ENCODE measurements around the gene MRPL3. TPM values are rescaled to one million over a fixed set of nuclear protein-coding genes. Genes with fewer than 3 reads are reported as not detected.

MRPL3 gene
- total and polyA plus RNA-seq, 10 of the 15 experiments (the other 5 are each of a cell fraction or from before 2014, with no cell fraction given) = 91.6 to 307 (median 198) TPM

DNA sequence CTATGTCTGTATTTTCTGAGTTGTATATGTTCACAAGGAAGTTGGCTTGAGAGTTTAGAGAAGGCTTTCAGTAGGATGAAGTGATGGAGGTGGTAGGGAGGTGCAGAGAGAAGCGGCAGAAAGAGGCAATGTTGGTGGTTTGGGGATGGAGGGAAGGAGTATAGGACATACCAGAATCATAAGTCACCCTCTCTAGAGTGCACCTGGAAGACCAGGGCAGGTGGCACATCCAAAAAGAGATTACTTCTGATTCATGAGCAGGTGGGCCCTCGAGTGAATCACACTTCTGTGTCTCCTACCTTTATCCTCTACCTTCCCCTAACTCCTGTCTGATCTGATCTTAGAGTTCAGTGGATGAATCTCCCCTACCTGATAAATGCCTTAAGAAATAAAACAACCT, 41.8 kb upstream of the MRPL3 start (continued):
- TF ChIP-seq YBX1 (IDR thresholded peaks at IDR 0.05) = no peak
- TF ChIP-seq WRNIP1 (IDR thresholded peaks at IDR 0.05; ENCODE audit: borderline replicate concordance, low read depth, low read length) = no peak
- no peak for TF ChIP-seq CHD2 (IDR thresholded peaks at IDR 0.05; ENCODE audit: borderline replicate concordance, low read depth, low read length)
- TF ChIP-seq ZZZ3 (IDR thresholded peaks at IDR 0.05; ENCODE audit: control insufficient read depth, insufficient read length, low read depth) = no peak

DNA sequence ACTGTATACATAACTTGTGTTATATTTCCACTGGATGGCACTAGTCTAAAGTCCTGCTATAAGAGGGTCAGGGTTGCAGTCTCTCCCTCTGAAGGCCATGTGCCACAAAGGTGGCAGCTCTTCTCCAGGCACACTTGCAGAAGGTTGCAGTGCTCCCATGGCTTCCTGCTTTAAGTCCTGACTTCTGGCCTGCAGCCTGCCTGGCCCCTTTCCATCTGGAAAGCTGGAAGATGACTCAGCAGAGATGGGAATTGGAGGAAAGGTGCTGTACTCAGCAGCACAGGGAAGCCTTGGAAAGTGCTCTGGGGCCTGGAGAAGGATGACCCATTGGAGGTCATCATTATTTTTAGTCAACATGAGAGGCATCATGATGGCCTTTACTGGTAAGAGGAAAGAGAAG, 40.9 kb upstream of the MRPL3 start:
- CTCF ChIA-PET = interaction anchor here (1.0 to 1.3 kb wide), 3 partner anchors 10 to 175 kb away, joined by 3 read pairs; partner anchors contain the start of gene NUDT16
- Histone ChIP-seq H3K27me3 (replicated peaks in 1 of 2; ENCODE audit: control insufficient read depth in 2 of 2, insufficient read depth in 2 of 2, low read length in 1 of 2) (no peaks in the 10 kb centered on the region; a peak in 1 of 4 replicates), H2AFZ (ENCODE audit: control insufficient read depth, low read depth, low read length) (no peak overlapping the region), H3K4me2 (ENCODE audit: control insufficient read depth, insufficient read depth) (no peak overlapping the region), H3K79me2 (ENCODE audit: control insufficient read depth, insufficient read depth, low read length) (no peaks in the 10 kb centered on the region), H4K20me1 (ENCODE audit: control insufficient read depth, insufficient read depth) (no peaks in the 10 kb centered on the region), H3K9me3 (replicated peaks; ENCODE audit: control insufficient read depth, insufficient read depth, low read length) (no peaks in the 10 kb centered on the region), H3K27ac (ENCODE audit: control insufficient read depth, insufficient read depth) (no peak overlapping the region), H3K36me3 (ENCODE audit: control insufficient read depth in 2 of 2, insufficient read depth in 2 of 2, low read length in 1 of 2) (no peaks in the 10 kb centered on the region), H3K4me1 (ENCODE audit: control insufficient read depth, insufficient read depth, low read length) (no peaks in the 10 kb centered on the region), H3K9ac (ENCODE audit: control insufficient read depth, insufficient read depth, low read length) (no peak overlapping the region), H3K4me3 (no peak overlapping the region)
- FAIRE-seq = no peak
- no peak for ATAC-seq
- no TSS peak for BruUV-seq (replicated peaks)
- SMC1A ChIA-PET (ENCODE audit: uncharacterized antibody, unreplicated experiment) = interaction anchor here (1.0 kb wide), 1 partner anchor 18 kb away, joined by 3 read pairs; no protein-coding TSS in a partner anchor
- POLR2A ChIA-PET = interaction anchor here (0.5 kb wide), 1 partner anchor 25 kb away, joined by 4 read pairs; no protein-coding TSS in a partner anchor
- TF ChIP-seq STAT1 (conservative IDR thresholded peaks at IDR 0.05) (no peak), SUPT20H (IDR thresholded peaks at IDR 0.05; ENCODE audit: borderline replicate concordance, control insufficient read depth, low read depth, low read length) (no peak), ZNF24 (IDR thresholded peaks at IDR 0.05) (no peak), EGR1 (IDR thresholded peaks at IDR 0.05; ENCODE audit: borderline replicate concordance in 1 of 2, low read depth in 2 of 2, low read length in 2 of 2) (no peak), SP1 (IDR thresholded peaks at IDR 0.05; ENCODE audit: low read depth, low read length) (no peak), FOS (IDR thresholded peaks at IDR 0.05; ENCODE audit: borderline replicate concordance, extremely low read depth, insufficient read length) (no peak), IKZF2 (IDR thresholded peaks at IDR 0.05) (no peak), MEF2B (IDR thresholded peaks at IDR 0.05; ENCODE audit: partially characterized antibody, poor library complexity, severe bottlenecking) (no peak)
- TF ChIP-seq, protein P1, sequence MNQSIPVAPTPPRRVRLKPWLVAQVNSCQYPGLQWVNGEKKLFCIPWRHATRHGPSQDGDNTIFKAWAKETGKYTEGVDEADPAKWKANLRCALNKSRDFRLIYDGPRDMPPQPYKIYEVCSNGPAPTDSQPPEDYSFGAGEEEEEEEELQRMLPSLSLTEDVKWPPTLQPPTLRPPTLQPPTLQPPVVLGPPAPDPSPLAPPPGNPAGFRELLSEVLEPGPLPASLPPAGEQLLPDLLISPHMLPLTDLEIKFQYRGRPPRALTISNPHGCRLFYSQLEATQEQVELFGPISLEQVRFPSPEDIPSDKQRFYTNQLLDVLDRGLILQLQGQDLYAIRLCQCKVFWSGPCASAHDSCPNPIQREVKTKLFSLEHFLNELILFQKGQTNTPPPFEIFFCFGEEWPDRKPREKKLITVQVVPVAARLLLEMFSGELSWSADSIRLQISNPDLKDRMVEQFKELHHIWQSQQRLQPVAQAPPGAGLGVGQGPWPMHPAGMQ (IDR thresholded peaks at IDR 0.05; ENCODE audit: borderline replicate concordance) = no peak
- in situ Hi-C loops (cut with MboI) (no loop called here), intact Hi-C loops (cut with micrococcal nuclease; ENCODE audit: unreplicated experiment) (loop anchor here (10.0 kb wide), 2 partner anchors 509 to 641 kb away; no protein-coding TSS in a partner anchor)
- RAD21 ChIA-PET (ENCODE audit: unreplicated experiment) = no interaction called here
- DNase-seq (ENCODE audit: low read depth, low spot score) = no peak

All from GM12878 (cell line).